Upper lobe of left lung (tissue), 6 donors: ENCODE results near the gene INPP5D. TPM values are rescaled to one million over a fixed set of nuclear protein-coding genes. Genes with fewer than 3 reads are reported as not detected.

Experiments used
- ATAC-seq, 2 donors: fragments of 200-7000 bp; cut with Tn5 transposase; one replicate each; pipeline ENCODE4 v1.9.1; 2022; ENCODE audit warnings: mild to moderate bottlenecking in 2 of 2, moderate library complexity in 2 of 2; ENCODE audit not compliant: low FRiP score in 2 of 2
- DNase-seq, 2 donors: peaks; one replicate each; pipeline ENCODE4 v3.0.0-alpha.2; 2019 to 2020
- H3K27ac ChIP-seq, 4 donors: fragments of 200-600 bp; sonication (generic); one replicate each; pipeline ENCODE4 v1.5.1; 2016 to 2019
- H3K27me3 ChIP-seq, 4 donors: fragments of 200-600 bp; sonication (generic); one replicate each; pipeline ENCODE4 v1.5.1; 2017 to 2019
- H3K36me3 ChIP-seq, 4 donors: fragments of 200-600 bp; sonication (generic); one replicate each; pipeline ENCODE4 v1.5.1; 2016 to 2019
- H3K4me1 ChIP-seq, 4 donors: fragments of 200-600 bp; sonication (generic); one replicate each; pipeline ENCODE4 v1.5.1; 2018 to 2019
- H3K4me3 ChIP-seq, 4 donors: fragments of 200-600 bp; sonication (generic); one replicate each; pipeline ENCODE4 v1.5.1; 2017 to 2019; ENCODE audit warnings: mild to moderate bottlenecking in 2 of 4, moderate library complexity in 1 of 4
- H3K9me3 ChIP-seq, 4 donors: fragments of 200-600 bp; sonication (generic); one replicate each; pipeline ENCODE4 v1.5.1; 2018 to 2019
- EP300 ChIP-seq, 4 donors: sonication (generic); formaldehyde crosslinking; IDR thresholded peaks; one replicate each; pipeline ENCODE4 v1.5.1; 2017; ENCODE audit warnings: antibody characterized with exemption in 4 of 4, control low read depth in 2 of 4
- POLR2A ChIP-seq, 4 donors: fragments of 450-650 bp; IDR thresholded peaks; one replicate each; pipeline ENCODE4 v1.5.1; 2016 to 2017; ENCODE audit warnings: antibody characterized with exemption in 4 of 4, mild to moderate bottlenecking in 2 of 4
- POLR2AphosphoS5 ChIP-seq, 2 donors: sonication (generic); formaldehyde crosslinking; IDR thresholded peaks; one replicate each; pipeline ENCODE4 v1.5.1; 2017; ENCODE audit warnings: antibody characterized with exemption in 2 of 2
- WGBS, 2 donors: methylation state at CpG; one replicate each; pipeline ENCODE4 v1.1.5; 2017 to 2018; 5-methylcytosine and 5-hydroxymethylcytosine counted together
- total RNA-seq, 6 donors: library from RNA; depleted of rRNA in 4 of 6; stranded (reverse); fragments of >200 nt in 4 of 6; gene quantifications; one replicate each; pipeline versions ENCODE4 v1.1.0 to v1.2.1, GENCODE V29; 2016 to 2021
- TF ChIP-seq, protein P1 (sequence below), 6 experiments: fragments of 450-650 bp in 4 of 6; fragments of 200-600 bp in 2 of 6; sonication (generic) in 2 of 6; IDR thresholded peaks; one replicate each; pipeline ENCODE4 v1.5.1; 2016 to 2019; ENCODE audit warnings: antibody characterized with exemption in 6 of 6
- donor health status: DM: no; HTN: no; CAD: no; lungs with moderate emphysema.
- donor health status: DM: no; HTN: yes; CAD: no; lungs with severe emphysema.

INPP5D gene
- total RNA-seq, 6 donors from 2014 or later, result 17.6 to 243 (median 31.7) TPM

DNA sequence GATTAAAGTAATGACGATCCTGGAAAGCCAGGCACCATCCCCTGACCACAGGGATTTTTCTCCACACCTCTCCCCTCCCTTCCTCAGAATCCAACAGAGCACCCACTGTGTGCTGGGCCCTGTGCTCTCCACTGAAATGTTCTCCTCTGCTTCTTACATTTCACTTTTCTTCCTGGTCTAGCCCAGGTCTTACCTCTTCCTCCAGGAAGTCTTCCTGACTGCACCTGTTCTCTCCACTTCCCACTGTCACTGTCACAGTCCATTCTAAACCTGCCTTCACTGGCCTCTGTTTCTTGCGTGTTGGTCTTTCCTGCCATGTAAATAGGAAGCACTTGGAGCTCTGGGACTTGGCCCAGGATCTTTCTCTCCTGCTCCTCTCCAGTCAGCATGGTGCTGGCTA is 39.7 kb upstream of the INPP5D start:
- 78 to 88% methylated on average over 2 of the region's 2 CpGs for WGBS, 2 donors
- H3K4me3 ChIP-seq, result no peak overlapping the region
- no peaks in the 10 kb centered on the region for H3K9me3 ChIP-seq
- no peaks in the 10 kb centered on the region for H3K36me3 ChIP-seq
- DNase-seq (no peak), ATAC-seq (no peak)
- TF ChIP-seq POLR2AphosphoS5 (IDR thresholded peaks at IDR 0.05) (no peak), POLR2A (IDR thresholded peaks at IDR 0.05) (no peak), EP300 (IDR thresholded peaks at IDR 0.05) (no peak)
- TF ChIP-seq, protein P1, sequence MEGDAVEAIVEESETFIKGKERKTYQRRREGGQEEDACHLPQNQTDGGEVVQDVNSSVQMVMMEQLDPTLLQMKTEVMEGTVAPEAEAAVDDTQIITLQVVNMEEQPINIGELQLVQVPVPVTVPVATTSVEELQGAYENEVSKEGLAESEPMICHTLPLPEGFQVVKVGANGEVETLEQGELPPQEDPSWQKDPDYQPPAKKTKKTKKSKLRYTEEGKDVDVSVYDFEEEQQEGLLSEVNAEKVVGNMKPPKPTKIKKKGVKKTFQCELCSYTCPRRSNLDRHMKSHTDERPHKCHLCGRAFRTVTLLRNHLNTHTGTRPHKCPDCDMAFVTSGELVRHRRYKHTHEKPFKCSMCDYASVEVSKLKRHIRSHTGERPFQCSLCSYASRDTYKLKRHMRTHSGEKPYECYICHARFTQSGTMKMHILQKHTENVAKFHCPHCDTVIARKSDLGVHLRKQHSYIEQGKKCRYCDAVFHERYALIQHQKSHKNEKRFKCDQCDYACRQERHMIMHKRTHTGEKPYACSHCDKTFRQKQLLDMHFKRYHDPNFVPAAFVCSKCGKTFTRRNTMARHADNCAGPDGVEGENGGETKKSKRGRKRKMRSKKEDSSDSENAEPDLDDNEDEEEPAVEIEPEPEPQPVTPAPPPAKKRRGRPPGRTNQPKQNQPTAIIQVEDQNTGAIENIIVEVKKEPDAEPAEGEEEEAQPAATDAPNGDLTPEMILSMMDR (IDR thresholded peaks at IDR 0.05), result no peak
- no peak overlapping the region for H3K27ac ChIP-seq
- no peaks in the 10 kb centered on the region for H3K27me3 ChIP-seq
- no peaks in the 10 kb centered on the region for H3K4me1 ChIP-seq

- ATAC-seq (no peak), DNase-seq (no peak)
- whole genome bisulfite sequencing, 2 donors, result 69 to 75% methylated on average over 8 of the region's 8 CpGs
- Histone ChIP-seq H3K9me3 (no peaks in the 10 kb centered on the region), H3K36me3 (no peaks in the 10 kb centered on the region), H3K4me1 (no peaks in the 10 kb centered on the region), H3K27ac (no peak overlapping the region), H3K27me3 (no peaks in the 10 kb centered on the region), H3K4me3 (no peak overlapping the region)
- no peak for TF ChIP-seq POLR2AphosphoS5 (IDR thresholded peaks at IDR 0.05)
- TF ChIP-seq POLR2A (IDR thresholded peaks at IDR 0.05), result no peak
- no peak for TF ChIP-seq EP300 (IDR thresholded peaks at IDR 0.05)
- TF ChIP-seq, protein P1 (IDR thresholded peaks at IDR 0.05), result no peak
These were observed 38.4 kb upstream of the INPP5D start for GRCh38 chr2:233021771-233022170.

DNA sequence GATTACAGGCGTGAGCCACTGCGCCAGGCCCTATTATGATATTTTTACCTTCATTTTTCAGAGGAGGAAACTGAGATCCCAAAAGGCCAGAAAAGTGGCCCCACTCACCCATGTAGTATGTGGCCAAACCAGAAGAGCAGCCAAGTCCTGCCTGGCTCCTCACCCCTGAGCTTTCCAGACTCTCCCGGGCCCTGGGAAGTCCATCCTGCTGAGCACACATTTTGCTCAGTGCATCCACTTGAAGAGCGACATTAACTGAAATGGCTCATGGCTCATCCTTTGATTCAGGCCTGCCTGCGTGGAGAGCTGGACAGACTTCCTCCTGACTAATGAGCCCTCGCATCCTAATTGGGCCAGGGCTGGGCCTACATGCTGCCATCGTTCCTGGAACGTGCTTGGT is 37.6 kb upstream of the INPP5D start:
- TF ChIP-seq EP300 (IDR thresholded peaks at IDR 0.05), result no peak
- TF ChIP-seq, protein P1 (IDR thresholded peaks at IDR 0.05), result no peak
- TF ChIP-seq POLR2A (IDR thresholded peaks at IDR 0.05), result no peak
- no peaks in the 10 kb centered on the region for H3K9me3 ChIP-seq
- no peak for DNase-seq
- H3K36me3 ChIP-seq, result no peaks in the 10 kb centered on the region
- 88 to 93% methylated on average over 3 to 8 of the region's 8 CpGs for WGBS, 2 donors
- no peak for ATAC-seq
- no peak overlapping the region for H3K27ac ChIP-seq
- H3K4me3 ChIP-seq, result no peak overlapping the region
- H3K4me1 ChIP-seq, result no peaks in the 10 kb centered on the region
- no peaks in the 10 kb centered on the region for H3K27me3 ChIP-seq

- H3K36me3 ChIP-seq, result no peaks in the 10 kb centered on the region
- H3K27ac ChIP-seq, result no peak overlapping the region
- H3K9me3 ChIP-seq, result no peaks in the 10 kb centered on the region
- no peaks in the 10 kb centered on the region for H3K4me1 ChIP-seq
- DNase-seq, result no peak
- no peak for ATAC-seq
- 78 to 80% methylated on average over 11 to 18 of the region's 18 CpGs for WGBS, 2 donors
- no peaks in the 10 kb centered on the region for H3K27me3 ChIP-seq
- TF ChIP-seq POLR2A (IDR thresholded peaks at IDR 0.05) (no peak), EP300 (IDR thresholded peaks at IDR 0.05) (no peak)
- no peak overlapping the region for H3K4me3 ChIP-seq
These were observed 37.0 kb upstream of the INPP5D start for GRCh38 chr2:233023007-233023760.

DNA sequence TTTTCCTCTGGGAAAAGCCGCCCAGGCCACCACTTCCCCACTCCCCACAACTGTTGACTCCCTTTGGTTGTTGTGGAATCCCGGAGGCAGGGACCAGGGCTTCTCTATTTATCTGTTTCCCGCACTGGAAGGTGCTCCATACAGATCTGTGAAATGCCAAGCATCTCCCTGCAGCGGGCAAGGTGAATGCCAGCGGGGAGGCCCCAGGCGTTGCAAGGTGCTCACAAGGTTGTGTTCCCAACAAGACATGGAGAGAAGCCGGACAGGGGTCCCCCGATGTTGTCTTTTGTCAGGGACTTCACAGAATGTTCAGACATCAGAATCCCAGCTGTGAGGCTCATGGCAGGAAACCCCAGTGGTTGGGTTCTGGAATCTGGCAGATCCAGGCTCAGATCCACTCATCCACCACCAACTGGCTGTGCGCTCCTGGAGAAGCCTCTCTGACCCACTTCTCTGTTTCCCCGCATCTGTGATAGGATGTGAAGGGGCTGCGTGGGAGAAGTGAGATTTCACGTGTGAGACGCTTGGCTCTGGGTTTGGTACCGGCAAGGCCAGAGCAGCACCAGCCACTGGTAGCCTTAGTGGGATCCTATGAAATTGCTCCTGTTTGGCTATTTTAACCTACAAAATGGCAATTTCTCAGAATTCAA is 36.3 kb upstream of the INPP5D start:
- H3K4me1 ChIP-seq, result no peaks in the 10 kb centered on the region
- H3K4me3 ChIP-seq, result no peak overlapping the region
- H3K9me3 ChIP-seq, result no peaks in the 10 kb centered on the region
- DNase-seq, result no peak
- ATAC-seq, result no peak
- H3K27me3 ChIP-seq, result no peaks in the 10 kb centered on the region
- H3K36me3 ChIP-seq, result no peaks in the 10 kb centered on the region
- 93 to 94% methylated on average over 12 to 14 of the region's 14 CpGs for WGBS, 2 donors
- no peak overlapping the region for H3K27ac ChIP-seq
- no peak for TF ChIP-seq POLR2AphosphoS5 (IDR thresholded peaks at IDR 0.05)
- no peak for TF ChIP-seq POLR2A (IDR thresholded peaks at IDR 0.05)
- no peak for TF ChIP-seq EP300 (IDR thresholded peaks at IDR 0.05)
- TF ChIP-seq, protein P1 (IDR thresholded peaks at IDR 0.05), result no peak
